LNCaP clone FGC (cell line): ENCODE results near the gene PTPRD.

Experiments used
- DNase-seq: peaks from one replicate; pipeline ENCODE4 v3.0.0-alpha.2; 2011; ENCODE audit warnings: low read depth
- H3K4me3 ChIP-seq: 2 replicates; pipeline ENCODE4 v1.5.1; 2011; ENCODE audit warnings: mild to moderate bottlenecking, low read depth, low read length, control low read depth
- TF ChIP-seq, protein P1 (sequence below): IDR thresholded peaks from 2 replicates; pipeline ENCODE4 v1.5.1; 2012; ENCODE audit warnings: mild to moderate bottlenecking; ENCODE audit not compliant: control insufficient read depth, insufficient read depth; ENCODE audit errors: extremely low read depth

Gene PTPRD

GRCh38 chr9:9774471-9774870 is 838.3 kb downstream of the PTPRD start:
- TF ChIP-seq, protein P1, sequence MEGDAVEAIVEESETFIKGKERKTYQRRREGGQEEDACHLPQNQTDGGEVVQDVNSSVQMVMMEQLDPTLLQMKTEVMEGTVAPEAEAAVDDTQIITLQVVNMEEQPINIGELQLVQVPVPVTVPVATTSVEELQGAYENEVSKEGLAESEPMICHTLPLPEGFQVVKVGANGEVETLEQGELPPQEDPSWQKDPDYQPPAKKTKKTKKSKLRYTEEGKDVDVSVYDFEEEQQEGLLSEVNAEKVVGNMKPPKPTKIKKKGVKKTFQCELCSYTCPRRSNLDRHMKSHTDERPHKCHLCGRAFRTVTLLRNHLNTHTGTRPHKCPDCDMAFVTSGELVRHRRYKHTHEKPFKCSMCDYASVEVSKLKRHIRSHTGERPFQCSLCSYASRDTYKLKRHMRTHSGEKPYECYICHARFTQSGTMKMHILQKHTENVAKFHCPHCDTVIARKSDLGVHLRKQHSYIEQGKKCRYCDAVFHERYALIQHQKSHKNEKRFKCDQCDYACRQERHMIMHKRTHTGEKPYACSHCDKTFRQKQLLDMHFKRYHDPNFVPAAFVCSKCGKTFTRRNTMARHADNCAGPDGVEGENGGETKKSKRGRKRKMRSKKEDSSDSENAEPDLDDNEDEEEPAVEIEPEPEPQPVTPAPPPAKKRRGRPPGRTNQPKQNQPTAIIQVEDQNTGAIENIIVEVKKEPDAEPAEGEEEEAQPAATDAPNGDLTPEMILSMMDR = no peak
- DNase-seq = no peak
- no peak overlapping the region for H3K4me3 ChIP-seq

GRCh38 chr9:9771314-9771713 is 841.5 kb downstream of the PTPRD start:
- TF ChIP-seq, protein P1 = no peak

GRCh38 chr9:9764821-9765220 is 848.0 kb downstream of the PTPRD start:
- DNase-seq = no peak
- H3K4me3 ChIP-seq = no peak overlapping the region
- TF ChIP-seq, protein P1 = no peak

More at GRCh38 chr9:9771314-9771713, 841.5 kb downstream of the PTPRD start:
- H3K4me3 ChIP-seq = no peak overlapping the region
- no peak for DNase-seq

GRCh38 chr9:9754186-9754585 is 858.6 kb downstream of the PTPRD start:
- no peak overlapping the region for H3K4me3 ChIP-seq
- TF ChIP-seq, protein P1 = no peak
- DNase-seq = no peak

- TF ChIP-seq, protein P1 = no peak
- DNase-seq = no peak
- no peak overlapping the region for H3K4me3 ChIP-seq
These were observed 859.5 kb downstream of the PTPRD start for GRCh38 chr9:9753266-9753665.

DNA sequence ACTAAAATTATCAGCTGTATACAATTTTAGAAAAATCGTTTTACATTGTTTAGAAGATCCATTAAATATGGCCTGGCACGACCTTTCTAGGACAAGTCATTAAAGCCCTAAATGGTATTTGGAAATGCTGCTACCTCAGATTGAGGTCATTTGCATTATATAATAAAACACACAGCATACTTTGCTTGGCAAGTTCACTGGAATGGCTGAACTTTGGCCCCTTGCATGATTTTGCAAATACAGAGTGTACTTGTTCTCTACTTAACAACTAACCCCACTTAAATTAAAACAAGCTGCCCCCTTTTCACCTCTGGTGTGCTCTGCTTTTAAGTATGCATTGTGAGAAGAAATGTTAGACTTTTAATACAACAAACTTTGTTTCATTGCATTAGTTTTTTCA is 860.1 kb downstream of the PTPRD start:
- H3K4me3 ChIP-seq = no peak overlapping the region
- DNase-seq = no peak
- TF ChIP-seq, protein P1 = no peak

DNA sequence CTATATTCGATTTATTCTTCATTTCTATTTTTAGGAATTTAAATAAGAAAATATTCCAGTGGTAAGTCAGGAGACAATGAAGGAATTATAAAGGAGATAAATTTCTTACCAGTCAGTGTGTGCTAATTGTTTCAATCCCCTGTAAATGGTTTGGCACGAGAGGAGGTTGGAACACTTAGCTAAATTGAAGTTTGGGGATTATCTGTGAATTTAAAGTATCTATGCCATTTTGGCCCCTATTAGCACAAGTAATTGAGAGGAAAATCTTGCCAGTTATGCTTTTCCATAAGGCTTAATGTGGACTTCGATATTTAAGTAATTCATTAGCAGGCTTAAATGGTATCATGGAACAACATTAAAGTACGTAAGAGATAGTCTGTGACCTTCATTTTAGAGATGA is 860.8 kb downstream of the PTPRD start:
- no peak for DNase-seq
- TF ChIP-seq, protein P1 = no peak

More for the DNA sequence above, 860.8 kb downstream of the PTPRD start:
- H3K4me3 ChIP-seq = no peak overlapping the region
